Fibroblast of lung (primary cell): ENCODE results near the gene ZFC3H1.

Experiments used
- EZH2 ChIP-seq: IDR thresholded peaks from 2 replicates; pipeline ENCODE4 v1.5.1; 2012; ENCODE audit warnings: low read length, control low read depth, mild to moderate bottlenecking; ENCODE audit errors: missing control alignments
- TF ChIP-seq, protein P1 (sequence below), 2 donors: IDR thresholded peaks in 1 of 2; conservative IDR thresholded peaks in 1 of 2; 1 replicate in 1 of 2; 2 replicates in 1 of 2; pipeline ENCODE4 v1.5.1; 2011 to 2012; ENCODE audit warnings: low read length in 2 of 2, control low read depth in 1 of 2, inconsistent platforms in 1 of 2, low read depth in 1 of 2, mild to moderate bottlenecking in 1 of 2

GRCh38 chr12:71605039-71605438, 58.6 kb downstream of the ZFC3H1 start:
- TF ChIP-seq EZH2, result no peak
- TF ChIP-seq, protein P1, sequence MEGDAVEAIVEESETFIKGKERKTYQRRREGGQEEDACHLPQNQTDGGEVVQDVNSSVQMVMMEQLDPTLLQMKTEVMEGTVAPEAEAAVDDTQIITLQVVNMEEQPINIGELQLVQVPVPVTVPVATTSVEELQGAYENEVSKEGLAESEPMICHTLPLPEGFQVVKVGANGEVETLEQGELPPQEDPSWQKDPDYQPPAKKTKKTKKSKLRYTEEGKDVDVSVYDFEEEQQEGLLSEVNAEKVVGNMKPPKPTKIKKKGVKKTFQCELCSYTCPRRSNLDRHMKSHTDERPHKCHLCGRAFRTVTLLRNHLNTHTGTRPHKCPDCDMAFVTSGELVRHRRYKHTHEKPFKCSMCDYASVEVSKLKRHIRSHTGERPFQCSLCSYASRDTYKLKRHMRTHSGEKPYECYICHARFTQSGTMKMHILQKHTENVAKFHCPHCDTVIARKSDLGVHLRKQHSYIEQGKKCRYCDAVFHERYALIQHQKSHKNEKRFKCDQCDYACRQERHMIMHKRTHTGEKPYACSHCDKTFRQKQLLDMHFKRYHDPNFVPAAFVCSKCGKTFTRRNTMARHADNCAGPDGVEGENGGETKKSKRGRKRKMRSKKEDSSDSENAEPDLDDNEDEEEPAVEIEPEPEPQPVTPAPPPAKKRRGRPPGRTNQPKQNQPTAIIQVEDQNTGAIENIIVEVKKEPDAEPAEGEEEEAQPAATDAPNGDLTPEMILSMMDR (conservative IDR thresholded peaks at IDR 0.05 in 1 of 2, IDR thresholded peaks at IDR 0.05 in 1 of 2; ENCODE audit: low read depth in 1 of 2, low read length in 2 of 2), result no peak
